IPS-NIHi7 (cell line): ENCODE data around the gene RILP.
A peak's percentile ranks its signal among the peaks of the same experiment; 100 is the strongest.

Experiments used
- DNase-seq: peaks from one replicate; pipeline ENCODE4 v3.0.0; 2012; ENCODE audit warnings: mixed read lengths; ENCODE audit errors: extremely low spot score

The RILP gene

GRCh38 chr17:1648173-1648962 is 1.3 kb downstream of the RILP start:
- DNase-seq: peak; percentile 45

- DNase-seq: no peak
Observed at GRCh38 chr17:1647802-1648171, 1.9 kb downstream of the RILP start.

- no peak for DNase-seq
Observed at GRCh38 chr17:1646199-1646875, 3.3 kb downstream of the RILP start.

GRCh38 chr17:1645207-1646171 is 4.2 kb downstream of the RILP start, which contains the start of gene SCARF1:
Gene SCARF1 (minus strand): TSS chr17:1645732. CDS start chr17:1645697, 35 bp downstream.
- no peak for DNase-seq

GRCh38 chr17:1644493-1645206 is 5.0 kb downstream of the RILP start:
- DNase-seq: no peak

GRCh38 chr17:1643999-1644492 is 5.6 kb downstream of the RILP start:
- no peak for DNase-seq

- DNase-seq: peak; percentile 87
Observed at GRCh38 chr17:1643293-1643998, 6.2 kb downstream of the RILP start.

GRCh38 chr17:1641065-1641403 is 8.6 kb downstream of the RILP start:
- DNase-seq: no peak

GRCh38 chr17:1640329-1641064 is 9.2 kb downstream of the RILP start:
- no peak for DNase-seq

- no peak for DNase-seq
Observed at GRCh38 chr17:1639549-1640180, 10.0 kb downstream of the RILP start.

- DNase-seq: no peak
Observed at GRCh38 chr17:1638624-1639300, 10.9 kb downstream of the RILP start.

GRCh38 chr17:1638171-1638590 is 11.5 kb downstream of the RILP start:
- DNase-seq: no peak

- no peak for DNase-seq
Observed at GRCh38 chr17:1636732-1637285, 12.9 kb downstream of the RILP start.

- DNase-seq: no peak
Observed at GRCh38 chr17:1635675-1636465, 13.8 kb downstream of the RILP start.

GRCh38 chr17:1634841-1635650 is 14.6 kb downstream of the RILP start:
- DNase-seq: no peak

- DNase-seq: no peak
Observed at GRCh38 chr17:1630662-1631061, 19.0 kb downstream of the RILP start.
